Lower lobe of right lung (tissue), 2 donors: ENCODE results near the gene MED25. TPM values are rescaled to one million over a fixed set of nuclear protein-coding genes. Genes with fewer than 3 reads are reported as not detected.

Experiments used
- ATAC-seq, 2 donors: fragments of 200-7000 bp; cut with Tn5 transposase; one replicate each; pipeline ENCODE4 v1.9.1; 2020 to 2022; ENCODE audit warnings: mild to moderate bottlenecking in 2 of 2, moderate library complexity in 2 of 2
- DNase-seq: peaks from one replicate; pipeline ENCODE4 v3.0.0-alpha.2; 2020
- H3K27ac ChIP-seq: fragments of 200-600 bp; one replicate; pipeline ENCODE4 v1.8.0; 2022
- H3K27me3 ChIP-seq: fragments of 200-600 bp; one replicate; pipeline ENCODE4 v1.8.0; 2022; ENCODE audit warnings: low read depth
- H3K36me3 ChIP-seq: fragments of 200-600 bp; one replicate; pipeline ENCODE4 v1.8.0; 2022; ENCODE audit warnings: mild to moderate bottlenecking
- H3K4me1 ChIP-seq: fragments of 200-600 bp; one replicate; pipeline ENCODE4 v1.8.0; 2022
- H3K4me3 ChIP-seq: fragments of 200-600 bp; one replicate; pipeline ENCODE4 v1.8.0; 2022; ENCODE audit warnings: mild to moderate bottlenecking
- H3K9me3 ChIP-seq: fragments of 200-600 bp; one replicate; pipeline ENCODE4 v1.8.0; 2022
- intact Hi-C: fragments of 100-400 bp; cut with DNase I; formaldehyde crosslinking; loops from one replicate; pipeline ENCODE4 v1.11.0; 2022
- total RNA-seq: library from RNA; stranded (reverse); fragmentation: NEBNext Ultra II Directional; extraction: Animal tissue kit (Norgen Biotek cat#: 25700); gene quantifications from one replicate; pipeline ENCODE4 v1.2.1, GENCODE V29; 2021
- TF ChIP-seq, protein P1 (sequence below): fragments of 200-600 bp; IDR thresholded peaks from one replicate; pipeline ENCODE4 v1.8.0; 2022; ENCODE audit warnings: antibody characterized with exemption, mild to moderate bottlenecking
- donor health status: DM: no; HTN: yes; CAD: no; lungs with severe emphysema.

MED25 gene
- total RNA-seq, 1 donor from 2014 or later, result 65.8 TPM

GRCh38 chr19:49866933-49867782 lies 49.1 kb downstream of the MED25 start, which contains the start of gene PNKP:
TSS of gene PNKP (minus strand) at chr19:49867576. CDS start at chr19:49867204, 372 bp downstream.
- TF ChIP-seq, protein P1, sequence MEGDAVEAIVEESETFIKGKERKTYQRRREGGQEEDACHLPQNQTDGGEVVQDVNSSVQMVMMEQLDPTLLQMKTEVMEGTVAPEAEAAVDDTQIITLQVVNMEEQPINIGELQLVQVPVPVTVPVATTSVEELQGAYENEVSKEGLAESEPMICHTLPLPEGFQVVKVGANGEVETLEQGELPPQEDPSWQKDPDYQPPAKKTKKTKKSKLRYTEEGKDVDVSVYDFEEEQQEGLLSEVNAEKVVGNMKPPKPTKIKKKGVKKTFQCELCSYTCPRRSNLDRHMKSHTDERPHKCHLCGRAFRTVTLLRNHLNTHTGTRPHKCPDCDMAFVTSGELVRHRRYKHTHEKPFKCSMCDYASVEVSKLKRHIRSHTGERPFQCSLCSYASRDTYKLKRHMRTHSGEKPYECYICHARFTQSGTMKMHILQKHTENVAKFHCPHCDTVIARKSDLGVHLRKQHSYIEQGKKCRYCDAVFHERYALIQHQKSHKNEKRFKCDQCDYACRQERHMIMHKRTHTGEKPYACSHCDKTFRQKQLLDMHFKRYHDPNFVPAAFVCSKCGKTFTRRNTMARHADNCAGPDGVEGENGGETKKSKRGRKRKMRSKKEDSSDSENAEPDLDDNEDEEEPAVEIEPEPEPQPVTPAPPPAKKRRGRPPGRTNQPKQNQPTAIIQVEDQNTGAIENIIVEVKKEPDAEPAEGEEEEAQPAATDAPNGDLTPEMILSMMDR, result no peak
- peaks cover 46% of the 10 kb centered on the region for H3K4me1 ChIP-seq
- intact Hi-C loops, result no loop called here
- peak within 1 kb of the TSS; percentile 85 for H3K27ac ChIP-seq
- H3K9me3 ChIP-seq, result no peaks in the 10 kb centered on the region
- peak within 1 kb of the TSS; percentile 69 for H3K4me3 ChIP-seq
- no peaks in the 10 kb centered on the region for H3K27me3 ChIP-seq
- ATAC-seq (peak; percentile 80 to 81), DNase-seq (peak; percentile 94)
- peaks cover 38% of the 10 kb centered on the region for H3K36me3 ChIP-seq

DNA sequence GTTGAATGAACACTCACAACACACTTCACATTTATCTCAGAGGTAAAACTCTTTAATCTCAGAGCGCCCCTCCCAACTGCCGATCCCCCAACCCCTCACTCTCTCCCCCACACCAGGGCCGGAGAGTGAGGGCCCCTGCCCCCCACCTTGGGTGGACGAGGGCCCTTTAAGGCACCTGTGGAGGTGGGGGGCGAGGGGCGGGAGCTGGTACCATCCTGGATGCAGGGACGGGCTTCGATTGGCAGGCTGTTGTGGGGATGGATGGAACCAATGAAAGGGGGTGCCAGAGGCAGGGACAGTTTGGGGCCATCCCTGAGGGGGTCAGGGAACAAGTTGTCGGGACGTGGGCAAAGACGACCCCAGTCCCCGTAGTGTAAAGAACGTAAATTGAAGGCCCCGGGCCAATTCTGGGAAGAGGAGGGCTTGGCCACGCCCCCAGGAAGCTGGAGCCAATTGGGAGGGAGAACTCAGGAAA lies 51.0 kb downstream of the MED25 start:
- ATAC-seq, result peak; percentile 2 to 18
- no peaks in the 10 kb centered on the region for H3K9me3 ChIP-seq
- peaks cover 46% of the 10 kb centered on the region for H3K4me1 ChIP-seq
- H3K36me3 ChIP-seq, result peaks cover 22% of the 10 kb centered on the region
- H3K4me3 ChIP-seq, result peak overlapping the region; percentile 70
- TF ChIP-seq, protein P1, result no peak
- no peaks in the 10 kb centered on the region for H3K27me3 ChIP-seq
- no peak for DNase-seq
- H3K27ac ChIP-seq, result peak overlapping the region; percentile 85
- intact Hi-C loops, result no loop called here

DNA sequence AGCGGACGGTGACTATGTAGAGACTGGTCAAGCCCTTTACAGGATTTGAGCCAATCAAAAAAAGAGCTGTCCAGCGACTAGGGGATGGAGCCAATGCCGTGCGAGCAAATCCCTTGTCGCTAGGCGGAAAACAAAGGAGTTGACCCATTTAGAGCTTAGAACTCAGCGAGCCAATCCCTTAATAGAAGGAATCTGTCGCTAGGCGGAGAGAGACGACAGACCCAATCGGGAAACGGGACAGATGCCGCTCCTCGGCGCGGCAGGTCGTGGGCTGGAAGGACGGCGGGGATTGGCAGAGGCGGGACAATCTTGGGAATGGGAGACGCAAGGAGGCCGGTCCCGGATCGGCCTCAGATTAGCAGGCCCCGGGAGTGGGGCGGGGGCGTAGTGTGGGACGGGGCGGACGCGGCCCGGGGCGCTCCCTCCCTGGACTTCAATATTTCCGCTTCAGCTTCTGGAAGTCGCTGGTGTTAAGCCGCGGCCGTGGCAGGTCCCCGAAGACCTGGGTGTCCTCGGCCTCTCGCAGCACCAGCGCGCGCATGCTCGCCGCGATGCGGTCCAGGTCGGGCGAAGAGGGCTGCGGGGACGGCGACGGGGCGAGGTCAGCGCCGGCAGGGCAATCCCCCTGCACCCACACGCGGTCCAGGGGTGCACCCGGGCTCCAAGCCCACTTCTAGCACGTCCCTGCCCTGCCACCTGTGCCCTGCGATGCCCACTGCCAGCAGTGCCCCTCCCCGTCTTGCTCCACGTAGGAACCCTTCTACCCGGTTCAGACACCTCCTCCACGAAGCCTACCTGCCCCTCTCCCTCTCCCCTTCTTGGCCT lies 51.6 kb downstream of the MED25 start:
- H3K27me3 ChIP-seq, result no peaks in the 10 kb centered on the region
- peak overlapping the region; percentile 85 for H3K27ac ChIP-seq
- ATAC-seq (peak; percentile 85 to 89), DNase-seq (peak; percentile 95)
- H3K4me1 ChIP-seq, result peaks cover 45% of the 10 kb centered on the region
- TF ChIP-seq, protein P1, result peak; percentile 12
- intact Hi-C loops, result no loop called here
- H3K9me3 ChIP-seq, result no peaks in the 10 kb centered on the region
- H3K4me3 ChIP-seq, result peak overlapping the region; percentile 70
- H3K36me3 ChIP-seq, result peaks cover 15% of the 10 kb centered on the region

GRCh38 chr19:49870309-49870901 lies 52.3 kb downstream of the MED25 start:
- ATAC-seq (no peak), DNase-seq (peak; percentile 55)
- peaks cover 10% of the 10 kb centered on the region for H3K36me3 ChIP-seq
- no peaks in the 10 kb centered on the region for H3K9me3 ChIP-seq
- H3K4me3 ChIP-seq, result peak overlapping the region; percentile 70
- H3K27me3 ChIP-seq, result no peaks in the 10 kb centered on the region
- H3K4me1 ChIP-seq, result peaks cover 44% of the 10 kb centered on the region
- TF ChIP-seq, protein P1, result no peak
- intact Hi-C loops, result no loop called here
- peak overlapping the region; percentile 85 for H3K27ac ChIP-seq

GRCh38 chr19:49871349-49871985 lies 53.4 kb downstream of the MED25 start:
- H3K4me1 ChIP-seq, result peaks cover 38% of the 10 kb centered on the region
- ATAC-seq (no peak), DNase-seq (no peak)
- no peaks in the 10 kb centered on the region for H3K27me3 ChIP-seq
- H3K9me3 ChIP-seq, result no peaks in the 10 kb centered on the region
- intact Hi-C loops, result no loop called here
- no peak overlapping the region for H3K27ac ChIP-seq
- peaks cover 10% of the 10 kb centered on the region for H3K36me3 ChIP-seq
- TF ChIP-seq, protein P1, result no peak
- H3K4me3 ChIP-seq, result no peak overlapping the region
